GM19397 (cell line): ENCODE results near the gene SLC39A11.
"Not testable (repeated sequence)": the region's sequence is repeated elsewhere in the genome, so short reads cannot be mapped to it uniquely, and the experiment has no call there.

Source experiments
- ATAC-seq: cut with Tn5 transposase; IDR thresholded peaks from one replicate; pipeline ENCODE4 v1.9.1; 2021; ENCODE audit warnings: mild to moderate bottlenecking, moderate library complexity; ENCODE audit not compliant: unreplicated experiment

Gene SLC39A11

GRCh38 chr17:73092523-73093135 is at the start of gene SLC39A11:
Gene SLC39A11, minus strand, starts transcription at chr17:73092688. Its CDS starts 3,924 bp downstream, at chr17:73088764.
- ATAC-seq, result peak; percentile 98

- ATAC-seq, result no peak
These were observed 48.9 kb upstream of the SLC39A11 start for GRCh38 chr17:73141411-73141810.

- ATAC-seq, result no peak
These were observed 48.1 kb upstream of the SLC39A11 start for GRCh38 chr17:73140566-73140965.

GRCh38 chr17:73139296-73139695 is 46.8 kb upstream of the SLC39A11 start:
- ATAC-seq, result no peak

- ATAC-seq, result no peak
These were observed 46.2 kb upstream of the SLC39A11 start for GRCh38 chr17:73138541-73139138.

- no peak for ATAC-seq
These were observed 44.9 kb upstream of the SLC39A11 start for GRCh38 chr17:73137376-73137775.

GRCh38 chr17:73135766-73136165 is 43.3 kb upstream of the SLC39A11 start:
- ATAC-seq, result no peak

GRCh38 chr17:73133911-73134649 is 41.6 kb upstream of the SLC39A11 start:
- no peak for ATAC-seq

- ATAC-seq, result no peak
These were observed 39.6 kb upstream of the SLC39A11 start for GRCh38 chr17:73132085-73132492.

GRCh38 chr17:73131439-73131838 is 39.0 kb upstream of the SLC39A11 start:
- ATAC-seq, result not testable (repeated sequence)

GRCh38 chr17:73130977-73131376 is 38.5 kb upstream of the SLC39A11 start:
- ATAC-seq, result no peak

- ATAC-seq, result no peak
These were observed 36.0 kb upstream of the SLC39A11 start for GRCh38 chr17:73128496-73128895.

- ATAC-seq, result no peak
These were observed 34.4 kb upstream of the SLC39A11 start for GRCh38 chr17:73126716-73127473.

GRCh38 chr17:73123606-73124320 is 31.3 kb upstream of the SLC39A11 start:
- ATAC-seq, result no peak

- no peak for ATAC-seq
These were observed 30.6 kb upstream of the SLC39A11 start for GRCh38 chr17:73122953-73123605.

GRCh38 chr17:73121506-73121905 is 29.0 kb upstream of the SLC39A11 start:
- ATAC-seq, result no peak

GRCh38 chr17:73119631-73120030 is 27.1 kb upstream of the SLC39A11 start:
- ATAC-seq, result no peak

GRCh38 chr17:73118951-73119391 is 26.5 kb upstream of the SLC39A11 start:
- no peak for ATAC-seq

- no peak for ATAC-seq
These were observed 25.7 kb upstream of the SLC39A11 start for GRCh38 chr17:73118139-73118538.

- no peak for ATAC-seq
These were observed 19.8 kb upstream of the SLC39A11 start for GRCh38 chr17:73112246-73112645.
